ENCODE results near the gene AGMAT.

Gene AGMAT

DNA sequence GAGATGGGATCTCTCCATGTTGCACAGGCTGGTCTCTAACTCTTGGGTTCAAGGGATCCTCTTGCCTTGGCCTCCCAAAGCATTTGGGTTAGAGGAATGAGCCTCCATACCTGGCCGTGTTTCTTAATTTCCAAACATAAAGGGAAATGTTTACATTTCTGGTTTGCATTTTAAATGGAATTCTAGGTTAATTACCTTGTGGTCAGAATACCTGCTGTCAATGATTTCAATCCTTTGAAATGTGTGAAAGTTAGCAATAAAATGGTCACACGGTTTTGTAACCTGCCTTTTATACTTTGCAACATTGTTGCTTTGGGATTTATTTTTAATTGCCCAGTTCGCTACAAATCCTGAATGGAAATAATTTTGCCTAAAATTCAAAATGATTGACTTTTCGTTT lies 26.3 kb downstream of the AGMAT start:
- DNase-seq: no peak

DNA sequence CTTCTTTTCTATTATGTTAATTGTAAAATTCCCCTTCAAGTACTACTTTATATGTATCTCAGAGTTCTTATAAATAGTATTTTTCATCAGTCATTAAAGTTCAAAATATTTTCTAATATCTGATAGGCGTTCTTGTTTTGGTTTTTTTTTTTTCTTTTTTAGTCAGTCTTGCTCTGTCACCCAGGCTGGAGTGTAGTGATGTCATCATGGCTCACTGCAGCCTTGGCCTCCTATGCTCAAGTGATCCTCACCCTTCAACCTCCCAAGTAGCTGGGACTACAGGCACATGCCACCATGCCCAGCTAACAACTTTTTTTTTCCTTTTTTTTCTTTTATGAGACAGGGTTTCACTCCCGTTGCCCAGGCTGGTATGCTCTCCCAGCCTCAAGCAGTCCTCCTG lies 27.3 kb downstream of the AGMAT start:
- no peak for DNase-seq

DNA sequence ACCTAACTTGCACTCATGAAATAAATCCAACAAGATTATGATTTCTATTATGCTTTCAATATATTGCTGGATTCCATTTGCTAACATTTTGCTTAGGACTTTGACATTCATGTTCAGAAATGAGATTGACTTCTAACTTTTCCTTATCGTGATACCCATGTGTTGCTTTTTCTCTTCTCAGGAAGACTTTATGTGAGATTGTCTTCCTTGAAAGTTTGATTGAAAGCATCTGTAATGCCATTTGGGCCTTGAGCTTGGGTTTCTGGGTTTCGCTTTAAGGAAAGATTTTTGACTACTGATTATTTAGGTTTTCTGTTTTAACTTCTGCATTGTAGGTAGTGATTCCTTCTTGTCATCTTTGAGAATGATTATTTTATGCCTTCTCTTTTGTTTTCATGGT lies 27.8 kb downstream of the AGMAT start:
- no peak for DNase-seq

DNA sequence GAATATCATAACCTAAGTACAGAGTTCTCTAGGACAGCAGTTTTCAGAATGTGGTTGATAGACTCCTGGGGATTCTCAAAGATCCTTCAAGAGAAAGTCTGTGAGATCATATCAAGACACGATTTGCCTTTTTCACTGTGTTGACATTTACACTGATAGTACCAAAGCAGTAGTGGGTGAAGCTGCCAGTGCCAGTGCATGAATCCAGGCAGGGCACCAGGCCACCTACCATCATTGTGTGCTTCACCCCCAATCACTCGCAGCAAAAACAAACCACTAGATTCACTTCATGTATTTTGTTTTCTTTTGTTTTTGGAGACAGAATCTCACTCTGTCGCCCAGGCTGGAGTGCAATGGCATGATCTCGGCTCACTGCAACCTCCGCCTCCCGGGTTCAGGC lies 34.3 kb downstream of the AGMAT start:
- DNase-seq: no peak

DNA sequence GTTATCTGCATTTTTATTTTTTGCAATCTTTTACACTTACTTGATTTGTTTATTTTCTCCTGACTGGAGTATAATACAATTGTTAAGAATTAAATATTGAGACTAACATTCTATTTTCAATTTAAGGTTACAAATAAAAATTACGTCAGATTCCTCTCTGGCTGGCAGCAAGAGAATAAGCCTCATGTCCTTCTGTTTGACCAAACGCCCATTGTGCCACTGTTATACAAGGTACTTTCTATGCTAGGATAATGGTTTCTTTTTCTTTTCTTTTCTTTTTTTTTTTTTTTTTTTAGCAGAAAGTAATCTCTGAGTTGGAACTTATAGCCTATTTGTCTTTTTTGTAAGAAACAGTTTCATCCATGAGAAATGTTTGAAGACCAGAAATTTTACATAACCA lies 38.2 kb downstream of the AGMAT start:
- no peak for DNase-seq

DNA sequence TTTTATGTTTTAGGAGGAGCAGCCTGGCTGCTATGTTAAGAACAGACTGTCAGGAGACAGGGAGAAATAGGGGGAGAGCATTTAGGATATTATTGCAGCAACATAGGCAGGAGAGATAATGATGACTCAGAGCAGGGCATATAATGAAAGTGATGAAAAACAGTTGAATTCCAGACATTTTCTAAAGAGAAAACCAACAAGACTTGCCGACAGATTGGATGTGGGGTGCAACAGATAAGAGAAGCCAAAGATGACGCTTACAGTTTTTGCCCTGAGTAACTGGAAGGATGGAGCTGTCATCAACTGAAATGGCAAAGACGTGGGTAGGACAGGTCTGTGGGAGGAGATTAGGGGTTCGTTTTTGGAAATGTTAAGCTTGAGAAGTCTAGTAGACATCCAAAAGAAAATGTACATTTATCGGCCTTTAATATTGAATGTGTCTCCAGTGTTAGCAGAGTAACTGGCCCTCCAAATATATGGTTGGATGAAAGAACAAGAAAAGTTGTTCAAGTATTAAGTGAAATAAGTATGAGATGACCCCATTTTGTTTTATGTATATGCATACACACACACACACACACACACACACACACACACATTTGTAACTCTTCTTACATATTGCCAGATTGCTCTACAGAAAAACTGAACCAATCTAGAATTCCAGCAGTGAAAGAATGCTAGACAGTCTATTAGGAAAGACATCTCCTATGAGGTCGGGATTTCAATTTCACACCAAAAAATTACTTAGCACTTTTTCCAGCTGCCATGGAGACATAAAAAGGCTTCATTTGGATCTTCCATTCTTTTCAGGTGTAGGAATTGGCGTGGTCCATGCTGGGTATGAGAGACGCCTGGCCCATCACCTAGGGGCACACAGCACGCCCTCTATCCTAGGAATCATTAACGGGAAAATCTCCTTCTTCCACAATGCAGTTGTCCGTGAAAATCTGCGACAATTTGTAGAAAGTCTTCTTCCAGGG lies 41.0 kb downstream of the AGMAT start:
- no peak for DNase-seq

DNA sequence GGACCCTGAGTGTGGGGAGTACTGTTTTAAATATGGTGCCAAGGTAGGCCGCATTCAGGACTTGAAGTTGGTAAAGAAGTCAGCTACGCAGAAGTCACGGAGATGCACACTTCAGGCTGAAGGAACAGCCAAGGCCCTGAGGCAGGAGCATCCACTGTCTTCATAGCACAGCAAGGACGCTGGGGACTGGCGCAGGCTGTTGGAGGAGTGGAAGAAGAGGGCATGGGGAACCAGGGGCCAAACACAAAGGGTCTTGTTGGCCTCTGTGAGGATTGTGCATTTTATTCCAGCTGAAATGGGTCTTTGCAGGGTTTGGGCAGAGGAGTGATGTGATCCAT lies 41.6 kb downstream of the AGMAT start:
- DNase-seq: no peak

DNA sequence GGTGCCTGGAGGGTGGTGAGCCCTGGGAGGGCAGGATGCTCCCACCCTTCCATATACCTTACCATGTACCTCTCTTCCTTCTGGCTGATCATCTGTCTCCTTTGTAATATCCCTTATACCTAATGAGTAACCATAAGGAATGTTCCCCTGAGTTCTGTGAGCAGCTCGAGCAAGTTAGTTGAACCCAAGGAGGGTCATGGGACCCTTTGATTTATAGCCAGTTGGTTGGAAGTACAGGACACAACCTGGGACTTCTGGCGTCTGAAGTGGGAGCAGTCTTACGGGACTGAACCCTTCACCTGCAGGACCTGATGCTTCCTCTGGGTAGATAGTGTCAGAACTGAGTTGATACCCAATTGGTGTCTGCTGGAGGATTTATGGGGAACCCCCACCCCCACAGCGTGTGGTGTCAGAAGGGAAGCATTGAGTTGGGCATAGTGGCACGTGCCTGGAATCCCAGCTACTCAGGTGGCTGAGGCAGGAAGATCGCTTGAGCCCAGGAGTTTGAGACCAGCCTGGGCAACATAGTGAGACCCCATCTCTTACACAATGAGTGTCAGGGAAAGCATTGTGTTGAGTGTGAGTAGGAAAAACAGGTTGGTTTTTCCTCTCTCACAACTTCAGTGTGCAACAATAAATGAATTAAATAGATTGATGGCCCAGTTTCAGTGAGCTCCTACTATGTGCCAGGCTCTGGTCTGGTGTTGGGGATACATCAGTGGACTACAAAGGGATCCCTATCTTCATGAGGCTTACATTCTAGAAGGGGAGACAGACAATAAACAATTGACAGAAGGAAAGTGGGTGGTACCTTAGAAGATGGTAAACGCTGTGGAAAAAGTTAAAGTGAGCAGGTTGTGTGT lies 42.2 kb downstream of the AGMAT start:
- DNase-seq: no peak

DNA sequence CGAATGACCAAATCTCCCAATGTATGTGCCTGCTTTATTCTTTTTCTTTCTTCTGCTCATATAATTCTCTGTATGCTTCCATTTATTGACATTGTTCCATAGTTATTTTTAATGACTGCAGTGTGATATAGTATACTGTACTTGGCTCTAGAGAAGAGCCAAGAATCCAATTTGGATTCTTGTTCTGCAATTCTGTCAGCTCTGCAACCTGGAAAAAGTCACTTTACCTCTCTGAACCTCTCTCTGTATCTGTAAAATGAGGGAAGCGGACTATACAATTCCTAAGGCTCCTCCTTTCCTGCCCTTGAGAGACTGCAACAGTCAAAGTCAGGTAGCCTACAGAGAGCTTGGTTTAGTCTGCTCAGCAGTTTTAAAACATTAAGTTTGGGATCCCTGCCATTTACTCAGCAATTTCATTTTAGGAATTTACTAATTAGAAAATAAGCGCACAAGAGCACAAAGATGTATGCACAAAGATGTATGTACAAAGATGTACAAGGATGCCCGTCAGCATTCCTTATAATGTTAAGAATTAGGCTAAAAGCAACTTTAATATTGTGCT lies 43.5 kb downstream of the AGMAT start:
- DNase-seq: no peak

DNA sequence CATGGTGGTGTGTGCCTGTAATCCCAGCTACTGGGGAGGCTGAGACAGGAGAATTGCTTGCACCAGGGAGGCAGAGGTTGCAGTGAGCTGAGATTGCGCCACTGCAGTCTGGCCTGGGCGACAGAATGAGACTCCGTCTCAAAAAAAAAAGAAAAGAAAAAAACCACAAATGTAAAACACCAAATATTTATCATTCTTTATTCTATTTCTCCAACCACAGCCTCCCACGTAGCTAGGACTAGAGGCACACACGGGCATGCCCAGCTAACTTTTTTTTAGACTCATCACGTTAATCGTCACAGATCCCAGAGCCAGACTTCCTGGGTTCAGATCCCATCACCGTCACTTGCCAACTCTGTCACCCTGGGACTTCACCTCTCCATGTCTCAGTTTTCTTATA lies 44.7 kb downstream of the AGMAT start:
- DNase-seq: no peak

DNA sequence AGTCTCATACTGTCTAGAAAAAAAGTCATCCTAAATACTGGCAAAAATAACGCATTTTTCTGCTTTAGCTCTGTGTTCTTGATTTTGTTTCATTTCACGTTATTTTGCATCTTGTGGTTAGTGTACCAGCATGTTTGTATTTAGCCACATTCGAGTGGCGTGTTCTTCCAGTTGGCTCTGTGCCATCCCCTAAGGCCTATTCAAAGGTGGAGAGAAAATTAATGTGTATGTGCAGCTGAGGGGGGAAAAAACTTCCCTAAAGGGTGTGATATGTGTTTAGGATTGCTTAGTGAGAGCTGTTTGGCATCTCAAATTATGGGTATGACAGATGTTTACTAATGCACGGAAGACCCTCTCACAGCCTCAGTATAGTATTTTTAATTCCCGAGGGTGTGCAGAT lies 46.1 kb downstream of the AGMAT start:
- no peak for DNase-seq

DNA sequence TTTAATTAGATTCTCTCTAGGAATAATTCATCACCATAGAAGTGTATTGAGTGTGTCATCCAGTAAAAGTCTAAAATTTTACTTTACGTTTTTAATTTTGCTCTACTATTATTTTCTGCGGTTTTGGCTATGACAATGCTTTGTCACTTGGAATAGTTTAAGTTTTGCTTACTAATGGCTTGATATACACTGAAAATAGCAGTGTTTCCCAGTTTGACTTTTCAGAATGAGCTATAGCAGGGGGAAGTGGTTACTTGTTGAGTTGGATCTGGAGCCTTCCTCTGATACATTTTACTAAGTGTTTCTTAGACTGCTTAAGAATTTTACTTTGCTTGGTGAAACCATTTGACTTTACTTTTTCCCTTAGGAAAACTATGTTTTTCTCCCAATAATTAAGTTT lies 53.2 kb downstream of the AGMAT start:
- no peak for DNase-seq

DNA sequence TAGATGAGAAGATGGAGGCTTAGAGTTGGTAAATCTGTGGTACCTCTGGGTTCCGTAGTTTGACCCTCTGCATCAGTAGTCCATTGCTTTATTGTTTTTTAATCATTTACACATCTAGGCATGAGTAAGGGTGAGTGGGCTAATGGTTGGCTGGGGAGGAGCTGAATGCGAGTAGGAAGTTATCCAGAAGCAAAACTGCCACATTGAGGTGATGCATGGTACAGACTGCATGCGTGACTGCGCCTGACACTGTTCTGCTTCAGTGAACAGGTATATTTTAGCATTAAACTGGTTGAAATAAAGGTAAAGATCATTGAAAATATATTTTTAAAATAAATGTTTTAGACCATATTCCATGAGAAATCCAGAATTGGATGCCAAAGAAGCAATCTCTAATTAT lies 53.8 kb downstream of the AGMAT start:
- DNase-seq: no peak

DNA sequence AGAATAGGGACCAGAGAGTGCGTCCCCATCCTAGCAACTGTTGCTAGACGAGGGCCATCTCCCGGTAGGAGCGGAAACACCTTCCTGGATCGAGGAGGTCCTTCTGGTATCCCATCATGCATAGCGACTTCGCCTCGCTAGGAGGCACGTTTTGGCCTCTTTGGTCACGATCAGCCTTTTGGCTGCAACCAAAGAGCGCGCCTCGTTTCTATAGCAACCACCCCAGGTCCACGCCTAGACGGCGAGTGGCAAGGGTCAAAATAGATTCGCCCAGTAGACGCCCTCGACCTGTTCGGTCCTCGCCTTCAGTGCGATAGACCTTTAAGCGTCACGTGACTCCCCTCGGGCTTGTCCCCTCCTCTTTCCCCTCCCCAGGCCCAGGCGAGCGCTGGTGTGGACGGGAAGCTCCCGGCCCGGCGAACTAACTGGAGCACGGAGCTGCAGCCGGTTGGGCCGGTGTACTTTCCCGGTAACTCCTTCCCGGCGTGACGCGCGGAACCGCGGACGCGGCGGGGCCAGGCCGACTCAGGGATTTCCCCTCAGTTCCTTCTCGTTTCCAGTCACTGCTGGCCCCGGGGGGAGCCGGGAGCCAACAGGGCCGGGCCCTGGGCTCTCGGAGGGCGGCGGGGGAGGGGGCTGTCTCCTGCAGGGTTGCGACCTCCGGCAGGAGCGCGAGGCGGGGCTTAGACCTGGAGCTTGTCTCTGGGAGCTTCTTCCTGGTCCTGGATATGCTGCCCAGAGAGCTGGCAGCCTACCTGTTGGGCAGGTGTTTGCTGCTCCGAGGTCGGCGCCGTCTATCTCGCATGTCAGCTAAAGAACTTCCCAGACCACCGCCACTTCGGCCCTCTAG lies 58.1 kb downstream of the AGMAT start, which contains the start of gene DNAJC16:
Gene DNAJC16 (plus strand): TSS at position 359 of the 850 bp plus-strand sequence. CDS start 2,258 bp downstream, outside the sequence.
- DNase-seq: peak; percentile 100

DNA sequence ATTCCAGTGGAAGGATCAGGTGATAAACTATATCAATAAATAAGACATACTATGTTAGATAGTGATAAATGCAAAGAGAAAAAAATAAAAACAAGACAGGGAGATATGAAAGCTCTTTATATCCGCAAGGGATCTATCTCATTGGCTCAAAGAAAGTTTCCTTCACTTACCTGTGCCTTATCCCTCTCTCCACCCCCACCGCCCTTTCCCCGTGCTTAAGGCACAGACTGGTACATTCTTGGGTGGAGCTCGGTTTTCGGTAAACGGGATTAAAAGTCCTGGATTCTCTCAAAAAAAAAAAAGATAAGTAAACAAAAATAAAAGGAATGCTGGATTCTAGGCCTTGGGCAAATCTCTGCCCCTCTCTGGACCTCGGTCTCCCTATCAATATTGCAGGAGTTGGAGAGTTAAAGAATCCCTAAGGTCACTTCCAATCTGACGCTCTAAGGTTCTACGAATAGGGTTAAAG lies 58.8 kb downstream of the AGMAT start:
- peak; percentile 48 for DNase-seq

DNA sequence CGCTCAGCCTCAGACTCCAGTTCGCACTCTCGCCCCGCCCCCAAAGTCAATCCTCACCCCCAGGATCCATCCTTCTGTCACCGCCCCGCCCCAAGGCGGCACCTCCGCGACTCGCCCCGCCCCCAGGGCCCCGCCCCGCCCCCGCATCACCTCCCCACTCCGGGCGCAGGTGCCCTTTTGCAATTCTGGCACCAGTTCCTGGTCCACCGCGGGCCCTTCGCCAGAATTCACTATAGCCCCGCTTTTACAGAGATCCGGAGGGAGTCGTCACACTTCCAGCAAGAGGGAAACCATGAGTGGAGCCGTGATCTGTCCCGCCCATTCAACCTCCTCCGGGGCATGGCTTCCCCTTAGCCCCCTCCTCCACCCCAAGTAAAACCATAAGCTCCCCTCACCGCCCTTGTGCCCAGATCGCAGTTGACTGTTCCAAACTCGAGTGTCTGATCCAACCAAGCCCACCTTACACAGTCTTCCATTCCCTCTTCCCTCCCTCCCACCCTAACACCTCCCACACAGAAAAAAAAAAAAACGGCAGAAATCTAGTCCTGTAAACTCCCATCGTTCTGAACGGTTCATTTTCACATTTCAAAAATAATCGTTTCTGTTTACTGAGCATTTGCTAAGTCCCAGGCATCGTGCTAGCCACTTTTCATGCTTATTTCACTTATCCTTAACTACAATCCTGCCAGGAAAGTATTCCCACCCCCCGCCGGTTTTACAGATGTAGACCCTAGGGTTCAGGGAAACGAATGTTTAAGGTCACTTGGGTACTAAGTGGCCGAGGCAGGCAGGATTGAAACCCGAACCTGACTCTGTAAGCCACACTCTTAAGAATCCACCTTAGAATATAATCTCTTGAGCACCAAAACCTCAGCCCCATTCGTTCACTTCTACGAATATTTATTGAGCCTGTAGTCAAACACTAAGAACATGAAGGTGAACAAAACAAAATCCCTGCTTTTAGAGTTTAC lies 59.5 kb downstream of the AGMAT start:
- DNase-seq: peak; percentile 82

DNA sequence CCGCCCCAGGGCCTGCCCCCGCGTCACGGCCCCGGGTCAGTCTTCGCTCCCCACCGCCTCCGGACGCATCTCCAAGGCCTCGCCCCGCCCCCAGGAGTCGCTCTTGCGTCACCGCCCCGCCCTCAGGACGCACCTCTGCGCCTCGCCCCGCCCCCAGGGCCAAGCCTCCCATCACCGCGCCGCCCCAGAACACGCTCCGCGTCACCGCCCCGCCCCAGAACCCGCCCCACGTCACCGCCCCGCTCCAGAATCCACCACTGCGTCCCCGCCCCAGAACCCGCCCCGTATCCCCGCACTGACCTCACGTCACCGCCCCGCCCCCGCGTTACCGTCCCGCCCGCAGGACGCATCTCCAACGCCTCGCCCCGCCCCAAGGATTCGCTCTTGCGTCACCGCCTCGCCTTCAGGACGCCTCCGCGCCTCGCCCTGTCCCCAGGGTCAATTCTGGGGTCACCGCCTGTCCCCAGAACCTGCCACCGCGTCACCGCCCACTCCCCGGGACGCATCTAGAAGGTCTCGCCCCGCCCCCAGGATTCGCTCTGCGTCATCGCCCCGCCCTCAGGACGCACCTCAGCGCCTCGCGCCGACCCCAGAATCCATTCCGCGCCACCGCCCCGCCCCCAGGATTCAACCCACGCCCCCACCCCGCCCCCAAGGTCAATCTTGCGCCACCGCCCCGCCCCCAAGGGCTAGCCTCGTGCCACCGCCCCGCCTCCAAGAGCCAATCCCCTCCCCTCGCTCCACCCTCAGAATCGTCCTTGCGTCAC lies 60.4 kb downstream of the AGMAT start:
- peak; percentile 97 for DNase-seq

DNA sequence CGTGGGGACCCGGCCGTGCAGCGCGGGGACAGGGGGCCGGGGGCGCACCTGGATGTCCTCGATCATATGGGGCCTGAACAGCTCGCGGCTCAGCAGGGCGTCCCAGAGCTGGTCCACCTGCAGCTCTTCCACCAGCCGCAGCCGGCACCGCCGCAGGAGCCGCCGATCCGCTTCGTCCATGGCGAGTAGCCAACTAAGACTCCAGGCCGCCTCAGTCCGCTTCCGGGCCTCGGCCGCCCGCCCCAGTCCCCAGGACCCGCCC lies 60.9 kb downstream of the AGMAT start, which contains the start of gene CASP9:
Gene CASP9 (minus strand): TSS at position 195 of the 262 bp plus-strand sequence. CDS start 15 bp downstream, at position 180.
- DNase-seq: no peak

DNA sequence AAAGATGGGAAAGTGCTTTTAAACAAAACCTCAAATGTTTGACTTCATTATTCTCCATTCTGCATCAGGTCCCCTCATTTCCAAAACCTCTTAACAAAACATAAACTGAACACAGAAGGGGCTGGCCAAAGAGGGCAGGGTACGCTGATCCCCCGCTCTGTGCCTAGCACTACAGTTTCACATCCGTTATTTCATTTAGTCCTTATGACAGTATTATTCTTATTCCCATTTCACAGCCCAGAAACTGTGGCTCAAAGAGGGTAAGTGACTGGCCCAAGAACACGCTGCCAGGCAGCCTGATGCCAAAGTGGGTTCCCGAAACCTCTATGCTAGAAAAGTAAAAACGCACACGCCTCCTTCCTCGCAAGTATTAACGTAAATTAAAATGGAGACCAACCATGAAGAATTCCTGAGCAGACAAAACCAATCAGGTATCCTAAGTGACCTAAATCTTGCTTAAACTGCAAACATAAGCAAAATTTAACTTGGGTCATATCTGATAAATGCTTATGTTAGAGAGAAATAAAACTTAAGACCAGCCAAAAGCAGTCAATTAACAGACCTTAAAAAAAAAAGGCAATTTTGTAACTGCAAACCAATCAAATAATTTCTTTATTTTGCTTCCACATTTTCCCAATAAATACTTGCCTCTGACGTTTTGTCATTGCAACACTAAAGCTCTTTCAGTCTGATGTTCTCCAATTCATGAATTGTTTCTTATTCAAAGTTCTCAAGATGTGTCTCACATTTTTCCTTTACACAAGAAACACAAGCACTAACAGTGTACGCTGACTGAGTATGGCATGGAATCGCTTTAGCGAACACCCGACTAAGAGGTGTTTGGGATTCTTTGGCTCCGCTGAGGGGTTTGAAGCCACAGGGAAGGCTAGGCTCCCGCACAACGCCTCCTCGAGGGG lies 61.5 kb downstream of the AGMAT start:
- DNase-seq: peak; percentile 59

Data from NCI-H446 treated with DMSO at 0.1 percent for 48 hours (cell line).